K562 (cell line): ENCODE results near the gene LMOD1. TPM values are rescaled to one million over a fixed set of nuclear protein-coding genes. Genes with fewer than 3 reads are reported as not detected.

Experiments used
- CEBPB ChIP-seq: fragments of 450-650 bp; IDR thresholded peaks from 2 replicates; pipeline ENCODE4 v1.6.1; 2016; ENCODE audit warnings: missing genetic modification characterization, missing compliant biosample characterization
- FOXM1 ChIP-seq, 2 experiments: fragments of 450-650 bp in 1 of 2; sonication (generic) in 1 of 2; formaldehyde crosslinking in 1 of 2; IDR thresholded peaks; 2 replicates each; pipeline versions ENCODE4 v1.6.1 to v1.9.0; 2017 to 2022; ENCODE audit warnings: low read depth in 2 of 2, mild to moderate bottlenecking in 2 of 2, missing genetic modification reagents in 1 of 2, moderate library complexity in 1 of 2
- NBN ChIP-seq: fragments of 450-650 bp; IDR thresholded peaks from 2 replicates; pipeline ENCODE4 v1.6.1; 2016; ENCODE audit warnings: low read depth, mild to moderate bottlenecking
- NR4A1 ChIP-seq, 2 experiments: fragments of 250-450 bp in 1 of 2; fragments of 450-650 bp in 1 of 2; sonication (Bioruptor Pico) in 1 of 2; IDR thresholded peaks; 2 replicates each; pipeline versions ENCODE4 v1.4.0 to v1.6.1; 2016 to 2020; ENCODE audit warnings: mild to moderate bottlenecking in 2 of 2, missing compliant biosample characterization in 1 of 2, missing genetic modification characterization in 1 of 2, moderate library complexity in 1 of 2
- STAT5B ChIP-seq: fragments of 250-450 bp; sonication (Bioruptor Pico); IDR thresholded peaks from 2 replicates; pipeline ENCODE4 v1.8.0; 2021; ENCODE audit warnings: mild to moderate bottlenecking, inconsistent platforms
- TEAD2 ChIP-seq: fragments of 450-650 bp; IDR thresholded peaks from 2 replicates; pipeline ENCODE4 v1.6.1; 2016; ENCODE audit warnings: missing genetic modification characterization, control low read depth, missing compliant biosample characterization
- TGIF2 ChIP-seq: sonication (generic); formaldehyde crosslinking; IDR thresholded peaks from 2 replicates; pipeline ENCODE4 v1.8.1; 2022; ENCODE audit warnings: mild to moderate bottlenecking, missing genetic modification reagents, moderate library complexity
- ZBTB17 ChIP-seq: fragments of 450-650 bp; formaldehyde crosslinking; IDR thresholded peaks from 2 replicates; pipeline ENCODE4 v1.4.0; 2020; ENCODE audit warnings: mild to moderate bottlenecking
- ZBTB34 ChIP-seq: fragments of 250-450 bp; sonication (Bioruptor Pico); IDR thresholded peaks from 2 replicates; pipeline ENCODE4 v1.8.0; 2021; ENCODE audit warnings: mild to moderate bottlenecking, moderate library complexity
- ZNF134 ChIP-seq: fragments of 250-450 bp; sonication (Bioruptor Pico); conservative IDR thresholded peaks from 2 replicates; pipeline ENCODE4 v1.4.0; 2020
- ZNF696 ChIP-seq: fragments of 250-450 bp; sonication (Bioruptor Pico); conservative IDR thresholded peaks from 2 replicates; pipeline ENCODE4 v1.4.0; 2020; ENCODE audit warnings: mild to moderate bottlenecking, moderate library complexity
- polyA plus RNA-seq, 8 experiments: library from polyadenylated mRNA; depleted of rRNA in 4 of 8; stranded (reverse) in 5 of 8; unstranded in 3 of 8; fragments of >200 nt; fragmentation: Nextera tagmentation in 2 of 8; fragmentation: Illumina TruSeq in 1 of 8; extraction: Ambion mirVana in 2 of 8; extraction: Trizol in 1 of 8; gene quantifications; 2 replicates each; pipeline versions ENCODE4 v1.2.1 to v1.2.3, GENCODE V29; 2011 to 2014; ENCODE audit warnings: inconsistent platforms in 1 of 8, missing spikeins in 1 of 8
- total RNA-seq, 7 experiments: library from RNA; depleted of rRNA in 6 of 7; stranded (reverse); fragments of >200 nt in 6 of 7; fragmentation: Illumina TruSeq in 2 of 7; extraction: Trizol in 2 of 7; gene quantifications; 2 replicates each; pipeline versions ENCODE4 v1.2.1 to v1.2.3, GENCODE V29; 2011 to 2021; ENCODE audit warnings: low replicate concordance in 1 of 7
- TF ChIP-seq, protein P1 (sequence below): fragments of 450-650 bp; IDR thresholded peaks from 2 replicates; pipeline ENCODE4 v1.6.1; 2018; ENCODE audit not compliant: partially characterized antibody
- TF ChIP-seq, protein P2 (sequence below): fragments of 250-450 bp; sonication (Bioruptor Pico); IDR thresholded peaks from 2 replicates; pipeline ENCODE4 v1.4.0; 2020; ENCODE audit warnings: mild to moderate bottlenecking, moderate library complexity
- TF ChIP-seq, protein P3 (sequence below): sonication (generic); IDR thresholded peaks from 2 replicates; pipeline ENCODE4 v1.6.1; 2016
- TF ChIP-seq, protein P4 (sequence below): IDR thresholded peaks from 2 replicates; pipeline ENCODE4 v1.6.1; 2016; ENCODE audit warnings: missing genetic modification characterization, missing compliant biosample characterization

LMOD1 gene
- total and polyA plus RNA-seq, 9 of the 15 experiments (the other 6 are each of a cell fraction or from before 2014, with no cell fraction given): 0.03 to 0.54 (median 0.38) TPM; not detected in 1

DNA sequence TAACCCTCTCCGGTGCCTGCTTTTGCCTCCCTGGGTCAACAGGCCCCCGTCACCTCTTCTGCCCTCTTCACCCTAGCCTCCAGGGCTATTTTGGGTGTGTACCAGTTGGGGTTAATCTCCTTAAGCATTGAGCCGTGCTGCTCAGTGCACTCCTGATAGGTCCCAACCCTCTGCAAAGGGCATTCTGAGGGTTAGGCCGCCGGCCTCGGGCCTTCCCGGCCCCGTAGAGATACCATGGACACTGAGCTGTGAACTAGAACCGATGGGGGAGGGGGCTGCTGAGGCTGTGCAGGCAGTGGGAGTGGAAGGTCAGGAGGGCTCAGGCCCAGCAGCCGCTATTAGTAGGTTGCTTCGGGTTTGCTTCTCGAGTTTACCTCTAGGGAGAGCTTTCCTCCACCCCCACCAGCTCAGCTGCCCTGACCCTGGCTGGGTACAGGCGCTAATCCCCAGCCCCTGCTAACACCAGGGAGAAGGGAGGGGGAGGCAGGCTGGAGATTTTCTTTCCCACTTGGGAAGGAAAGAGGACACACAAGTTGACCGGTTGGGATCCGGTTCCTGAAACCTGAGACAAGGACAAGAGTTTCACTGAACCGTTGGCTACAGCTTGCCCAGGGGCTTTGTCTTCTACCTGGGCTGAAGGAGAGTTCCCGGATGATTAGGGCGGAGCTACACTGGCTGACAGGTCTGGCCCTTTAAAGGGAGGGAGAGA lies 4.8 kb downstream of the LMOD1 start (continued):
- TF ChIP-seq, protein P1, sequence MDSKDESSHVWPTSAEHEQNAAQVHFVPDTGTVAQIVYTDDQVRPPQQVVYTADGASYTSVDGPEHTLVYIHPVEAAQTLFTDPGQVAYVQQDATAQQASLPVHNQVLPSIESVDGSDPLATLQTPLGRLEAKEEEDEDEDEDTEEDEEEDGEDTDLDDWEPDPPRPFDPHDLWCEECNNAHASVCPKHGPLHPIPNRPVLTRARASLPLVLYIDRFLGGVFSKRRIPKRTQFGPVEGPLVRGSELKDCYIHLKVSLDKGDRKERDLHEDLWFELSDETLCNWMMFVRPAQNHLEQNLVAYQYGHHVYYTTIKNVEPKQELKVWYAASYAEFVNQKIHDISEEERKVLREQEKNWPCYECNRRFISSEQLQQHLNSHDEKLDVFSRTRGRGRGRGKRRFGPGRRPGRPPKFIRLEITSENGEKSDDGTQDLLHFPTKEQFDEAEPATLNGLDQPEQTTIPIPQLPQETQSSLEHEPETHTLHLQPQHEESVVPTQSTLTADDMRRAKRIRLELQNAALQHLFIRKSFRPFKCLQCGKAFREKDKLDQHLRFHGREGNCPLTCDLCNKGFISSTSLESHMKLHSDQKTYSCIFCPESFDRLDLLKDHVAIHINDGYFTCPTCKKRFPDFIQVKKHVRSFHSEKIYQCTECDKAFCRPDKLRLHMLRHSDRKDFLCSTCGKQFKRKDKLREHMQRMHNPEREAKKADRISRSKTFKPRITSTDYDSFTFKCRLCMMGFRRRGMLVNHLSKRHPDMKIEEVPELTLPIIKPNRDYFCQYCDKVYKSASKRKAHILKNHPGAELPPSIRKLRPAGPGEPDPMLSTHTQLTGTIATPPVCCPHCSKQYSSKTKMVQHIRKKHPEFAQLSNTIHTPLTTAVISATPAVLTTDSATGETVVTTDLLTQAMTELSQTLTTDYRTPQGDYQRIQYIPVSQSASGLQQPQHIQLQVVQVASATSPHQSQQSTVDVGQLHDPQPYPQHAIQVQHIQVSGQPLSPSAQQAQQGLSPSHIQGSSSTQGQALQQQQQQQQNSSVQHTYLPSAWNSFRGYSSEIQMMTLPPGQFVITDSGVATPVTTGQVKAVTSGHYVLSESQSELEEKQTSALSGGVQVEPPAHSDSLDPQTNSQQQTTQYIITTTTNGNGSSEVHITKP: peak; percentile 66
- TF ChIP-seq, protein P2, sequence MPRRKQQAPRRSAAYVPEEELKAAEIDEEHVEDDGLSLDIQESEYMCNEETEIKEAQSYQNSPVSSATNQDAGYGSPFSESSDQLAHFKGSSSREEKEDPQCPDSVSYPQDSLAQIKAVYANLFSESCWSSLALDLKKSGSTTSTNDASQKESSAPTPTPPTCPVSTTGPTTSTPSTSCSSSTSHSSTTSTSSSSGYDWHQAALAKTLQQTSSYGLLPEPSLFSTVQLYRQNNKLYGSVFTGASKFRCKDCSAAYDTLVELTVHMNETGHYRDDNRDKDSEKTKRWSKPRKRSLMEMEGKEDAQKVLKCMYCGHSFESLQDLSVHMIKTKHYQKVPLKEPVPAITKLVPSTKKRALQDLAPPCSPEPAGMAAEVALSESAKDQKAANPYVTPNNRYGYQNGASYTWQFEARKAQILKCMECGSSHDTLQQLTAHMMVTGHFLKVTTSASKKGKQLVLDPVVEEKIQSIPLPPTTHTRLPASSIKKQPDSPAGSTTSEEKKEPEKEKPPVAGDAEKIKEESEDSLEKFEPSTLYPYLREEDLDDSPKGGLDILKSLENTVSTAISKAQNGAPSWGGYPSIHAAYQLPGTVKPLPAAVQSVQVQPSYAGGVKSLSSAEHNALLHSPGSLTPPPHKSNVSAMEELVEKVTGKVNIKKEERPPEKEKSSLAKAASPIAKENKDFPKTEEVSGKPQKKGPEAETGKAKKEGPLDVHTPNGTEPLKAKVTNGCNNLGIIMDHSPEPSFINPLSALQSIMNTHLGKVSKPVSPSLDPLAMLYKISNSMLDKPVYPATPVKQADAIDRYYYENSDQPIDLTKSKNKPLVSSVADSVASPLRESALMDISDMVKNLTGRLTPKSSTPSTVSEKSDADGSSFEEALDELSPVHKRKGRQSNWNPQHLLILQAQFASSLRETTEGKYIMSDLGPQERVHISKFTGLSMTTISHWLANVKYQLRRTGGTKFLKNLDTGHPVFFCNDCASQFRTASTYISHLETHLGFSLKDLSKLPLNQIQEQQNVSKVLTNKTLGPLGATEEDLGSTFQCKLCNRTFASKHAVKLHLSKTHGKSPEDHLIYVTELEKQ (CRISPR knock-in tag): no peak
- TF ChIP-seq TGIF2 (CRISPR knock-in tag) (no peak), ZBTB34 (CRISPR knock-in tag) (no peak; the same call in 1 of the 2 replicates), ZNF134 (CRISPR knock-in tag) (0 out of 2 replicates have a peak, but pooled peaks have one; percentile 11), NBN (peak; percentile 63), ZBTB17 (CRISPR knock-in tag) (peak; percentile 75), FOXM1 (IDR thresholded peaks at IDR 0.05; ENCODE audit: low read depth) (no peak; the same call in 1 of the 2 replicates), FOXM1 (CRISPR knock-in tag; IDR thresholded peaks at IDR 0.05; ENCODE audit: low read depth) (no peak), CEBPB (tag) (no peak), STAT5B (CRISPR knock-in tag) (no peak), NR4A1 (CRISPR knock-in tag; IDR thresholded peaks at IDR 0.05) (0 out of 2 replicates have a peak, but pooled peaks have one; percentile 67), NR4A1 (tag; IDR thresholded peaks at IDR 0.05) (peak; percentile 79; the same call in 1 of the 2 replicates), ZNF696 (no peak), TEAD2 (tag) (no peak)
- TF ChIP-seq, protein P3, sequence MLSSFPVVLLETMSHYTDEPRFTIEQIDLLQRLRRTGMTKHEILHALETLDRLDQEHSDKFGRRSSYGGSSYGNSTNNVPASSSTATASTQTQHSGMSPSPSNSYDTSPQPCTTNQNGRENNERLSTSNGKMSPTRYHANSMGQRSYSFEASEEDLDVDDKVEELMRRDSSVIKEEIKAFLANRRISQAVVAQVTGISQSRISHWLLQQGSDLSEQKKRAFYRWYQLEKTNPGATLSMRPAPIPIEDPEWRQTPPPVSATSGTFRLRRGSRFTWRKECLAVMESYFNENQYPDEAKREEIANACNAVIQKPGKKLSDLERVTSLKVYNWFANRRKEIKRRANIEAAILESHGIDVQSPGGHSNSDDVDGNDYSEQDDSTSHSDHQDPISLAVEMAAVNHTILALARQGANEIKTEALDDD: peak; percentile 81
- TF ChIP-seq, protein P4, sequence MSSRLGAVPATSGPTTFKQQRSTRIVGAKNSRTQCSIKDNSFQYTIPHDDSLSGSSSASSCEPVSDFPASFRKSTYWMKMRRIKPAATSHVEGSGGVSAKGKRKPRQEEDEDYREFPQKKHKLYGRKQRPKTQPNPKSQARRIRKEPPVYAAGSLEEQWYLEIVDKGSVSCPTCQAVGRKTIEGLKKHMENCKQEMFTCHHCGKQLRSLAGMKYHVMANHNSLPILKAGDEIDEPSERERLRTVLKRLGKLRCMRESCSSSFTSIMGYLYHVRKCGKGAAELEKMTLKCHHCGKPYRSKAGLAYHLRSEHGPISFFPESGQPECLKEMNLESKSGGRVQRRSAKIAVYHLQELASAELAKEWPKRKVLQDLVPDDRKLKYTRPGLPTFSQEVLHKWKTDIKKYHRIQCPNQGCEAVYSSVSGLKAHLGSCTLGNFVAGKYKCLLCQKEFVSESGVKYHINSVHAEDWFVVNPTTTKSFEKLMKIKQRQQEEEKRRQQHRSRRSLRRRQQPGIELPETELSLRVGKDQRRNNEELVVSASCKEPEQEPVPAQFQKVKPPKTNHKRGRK (tag): no peak
